Measurements from ENCODE around the gene IL16.

GRCh38 chr15:81174792-81175327, 21.8 kb upstream of the IL16 start:
- TF ChIP-seq CTCF (IDR thresholded peaks at IDR 0.05) = no peak
- TF ChIP-seq POLR2A (IDR thresholded peaks at IDR 0.05) = no peak
